Ectodermal cell (in vitro differentiated cells): Measurements from ENCODE around the gene ARPC3. TPM values are rescaled to one million over a fixed set of nuclear protein-coding genes. Genes with fewer than 3 reads are reported as not detected.
"Not testable (repeated sequence)": the region's sequence is repeated elsewhere in the genome, so short reads cannot be mapped to it uniquely, and the experiment has no call there.

Experiments used
- H3K27ac ChIP-seq: 2 replicates; pipeline ENCODE4 v1.7.0; 2013; ENCODE audit warnings: mild to moderate bottlenecking, low read depth, low read length; ENCODE audit not compliant: insufficient read depth, poor library complexity, severe bottlenecking
- H3K27me3 ChIP-seq: 2 replicates; pipeline ENCODE4 v1.7.0; 2013; ENCODE audit warnings: mild to moderate bottlenecking, low read length; ENCODE audit not compliant: insufficient read depth, control insufficient read depth, poor library complexity, severe bottlenecking
- H3K36me3 ChIP-seq: one replicate; pipeline ENCODE4 v1.7.0; 2013; ENCODE audit warnings: low read length; ENCODE audit not compliant: control insufficient read depth, insufficient read depth
- H3K4me1 ChIP-seq: one replicate; pipeline ENCODE4 v1.7.0; 2013; ENCODE audit warnings: low read length; ENCODE audit not compliant: control insufficient read depth, insufficient read depth
- H3K4me3 ChIP-seq: 2 replicates; pipeline ENCODE4 v1.7.0; 2013; ENCODE audit warnings: low read depth, low read length, control low read depth; ENCODE audit not compliant: insufficient read depth
- H3K9me3 ChIP-seq: 2 replicates; pipeline ENCODE4 v1.7.0; 2013; ENCODE audit warnings: mild to moderate bottlenecking, low read length, moderate library complexity; ENCODE audit not compliant: control insufficient read depth
- WGBS, 2 experiments: methylation state at CpG; one replicate each; pipeline ENCODE4 v1.1.7; 2013; ENCODE audit warnings: missing lambda C conversion rate in 2 of 2; 5-methylcytosine and 5-hydroxymethylcytosine counted together
- polyA plus RNA-seq, 4 experiments: library from polyadenylated mRNA; stranded (reverse); fragments of 50-300 nt; gene quantifications; one replicate each; pipeline ENCODE4 v1.2.3, GENCODE V29; 2013

ARPC3 gene
- 223 TPM for polyA plus RNA-seq (2013, experiment 1 of 4)
- polyA plus RNA-seq (2013, experiment 2 of 4), result 221 TPM
- 241 TPM for polyA plus RNA-seq (2013, experiment 3 of 4)
- 258 TPM for polyA plus RNA-seq (2013, experiment 4 of 4)

GRCh38 chr12:110449799-110450497 lies at the start of gene ARPC3:
Gene ARPC3, minus strand, starts transcription at chr12:110450337. Its CDS starts 77 bp downstream, at chr12:110450260.
- Histone ChIP-seq H3K27me3 (no peaks in the 10 kb centered on the region), H3K27ac (peak within 1 kb of the TSS; percentile 9), H3K4me1 (no peaks in the 10 kb centered on the region), H3K4me3 (peak within 1 kb of the TSS; percentile 67), H3K9me3 (no peaks in the 10 kb centered on the region), H3K36me3 (peaks cover 12% of the 10 kb centered on the region)
- 0 to 1% methylated on average over 51 of the region's 51 CpGs for WGBS, 2 experiments

- Histone ChIP-seq H3K27me3 (peaks cover 8% of the 10 kb centered on the region), H3K9me3 (no peaks in the 10 kb centered on the region), H3K4me3 (no peak overlapping the region), H3K4me1 (peaks cover 5% of the 10 kb centered on the region), H3K36me3 (peaks cover 4% of the 10 kb centered on the region), H3K27ac (no peak overlapping the region)
- WGBS, 2 experiments, result 87 to 99% methylated on average over 4 of the region's 4 CpGs
Observed at GRCh38 chr12:110498984-110499706, 49.0 kb upstream of the ARPC3 start.

GRCh38 chr12:110475426-110475825 lies 25.3 kb upstream of the ARPC3 start:
- WGBS, 2 experiments, result 92 to 97% methylated on average over 7 of the region's 7 CpGs
- H3K4me1 ChIP-seq, result no peaks in the 10 kb centered on the region
- H3K4me3 ChIP-seq, result no peak overlapping the region
- no peaks in the 10 kb centered on the region for H3K36me3 ChIP-seq
- no peak overlapping the region for H3K27ac ChIP-seq
- H3K27me3 ChIP-seq, result no peaks in the 10 kb centered on the region
- H3K9me3 ChIP-seq, result no peaks in the 10 kb centered on the region

- Histone ChIP-seq H3K4me3 (peak within 1 kb of the TSS; percentile 80), H3K27ac (peak within 1 kb of the TSS; percentile 97), H3K9me3 (no peaks in the 10 kb centered on the region), H3K4me1 (no peaks in the 10 kb centered on the region), H3K36me3 (peaks cover 5% of the 10 kb centered on the region), H3K27me3 (no peaks in the 10 kb centered on the region)
- WGBS, 2 experiments, result 0% methylated on average over 77 to 78 of the region's 78 CpGs
Observed at GRCh38 chr12:110468214-110469048, 18.3 kb upstream of the ARPC3 start, which contains the start of the genes FAM216A and GPN3. Gene FAM216A, plus strand, starts transcription at chr12:110468845. Its CDS starts 31 bp downstream, at chr12:110468876. Gene GPN3, minus strand, starts transcription at chr12:110468257. Its CDS starts 54 bp downstream, at chr12:110468203.

- WGBS, 2 experiments, result 0% methylated on average over 12 to 15 of the region's 15 CpGs
- no peaks in the 10 kb centered on the region for H3K4me1 ChIP-seq
- H3K36me3 ChIP-seq, result peaks cover 5% of the 10 kb centered on the region
- H3K27me3 ChIP-seq, result no peaks in the 10 kb centered on the region
- no peaks in the 10 kb centered on the region for H3K9me3 ChIP-seq
- H3K27ac ChIP-seq, result no peak overlapping the region
- H3K4me3 ChIP-seq, result peak overlapping the region; percentile 80
Observed at GRCh38 chr12:110467847-110468213, 17.7 kb upstream of the ARPC3 start.

GRCh38 chr12:110466791-110467190 lies 16.7 kb upstream of the ARPC3 start:
- Histone ChIP-seq H3K4me1 (no peaks in the 10 kb centered on the region), H3K36me3 (peaks cover 5% of the 10 kb centered on the region), H3K27ac (no peak overlapping the region), H3K27me3 (no peaks in the 10 kb centered on the region), H3K4me3 (peak overlapping the region; percentile 80), H3K9me3 (no peaks in the 10 kb centered on the region)
- 85% methylated on average over 5 of the region's 5 CpGs for WGBS, 2 experiments

GRCh38 chr12:110465765-110466164 lies 15.6 kb upstream of the ARPC3 start:
- H3K36me3 ChIP-seq, H3K9me3 ChIP-seq, H3K4me3 ChIP-seq, H3K4me1 ChIP-seq, H3K27me3 ChIP-seq, H3K27ac ChIP-seq: not testable (repeated sequence)
- WGBS, 2 experiments, result 91 to 97% methylated on average over 11 of the region's 11 CpGs

GRCh38 chr12:110465024-110465423 lies 14.9 kb upstream of the ARPC3 start:
- Histone ChIP-seq H3K4me3 (no peak overlapping the region), H3K27ac (no peak overlapping the region), H3K4me1 (no peaks in the 10 kb centered on the region), H3K27me3 (no peaks in the 10 kb centered on the region), H3K9me3 (no peaks in the 10 kb centered on the region), H3K36me3 (peaks cover 5% of the 10 kb centered on the region)
- WGBS, 2 experiments, result 93 to 95% methylated on average over 2 of the region's 2 CpGs

GRCh38 chr12:110461189-110461588 lies 11.1 kb upstream of the ARPC3 start:
- not testable (repeated sequence) for H3K4me3 ChIP-seq, H3K27me3 ChIP-seq, H3K4me1 ChIP-seq, H3K9me3 ChIP-seq, H3K27ac ChIP-seq
- WGBS, 2 experiments, result 95 to 97% methylated on average over 4 to 5 of the region's 5 CpGs
- H3K36me3 ChIP-seq, result peaks cover 10% of the 10 kb centered on the region
